IPS-15b (cell line): ENCODE results near the gene GALNT16.

Source experiments
- H3K27me3 ChIP-seq: one replicate; pipeline ENCODE4 v1.6.1; 2013; ENCODE audit warnings: low read length; ENCODE audit not compliant: control insufficient read depth, insufficient read depth
- H3K36me3 ChIP-seq: one replicate; pipeline ENCODE4 v1.6.1; 2013; ENCODE audit warnings: low read length; ENCODE audit not compliant: control insufficient read depth, insufficient read depth
- H3K4me1 ChIP-seq: one replicate; pipeline ENCODE4 v1.6.1; 2013; ENCODE audit warnings: mild to moderate bottlenecking, low read length; ENCODE audit not compliant: control insufficient read depth, insufficient read depth
- H3K4me3 ChIP-seq: one replicate; pipeline ENCODE4 v1.5.1; 2013; ENCODE audit warnings: low read depth, low read length
- H3K9ac ChIP-seq: one replicate; pipeline ENCODE4 v1.6.1; 2013; ENCODE audit warnings: low read depth, mild to moderate bottlenecking, low read length
- H3K9me3 ChIP-seq: one replicate; pipeline ENCODE4 v1.6.1; 2013; ENCODE audit warnings: mild to moderate bottlenecking, low read length; ENCODE audit not compliant: control insufficient read depth, insufficient read depth

Gene GALNT16

GRCh38 chr14:69332782-69333395 lies 72.9 kb downstream of the GALNT16 start:
- no peak overlapping the region for H3K4me3 ChIP-seq
- no peaks in the 10 kb centered on the region for H3K4me1 ChIP-seq
- H3K36me3 ChIP-seq: no peaks in the 10 kb centered on the region
- H3K27me3 ChIP-seq: no peaks in the 10 kb centered on the region
- no peaks in the 10 kb centered on the region for H3K9me3 ChIP-seq
- H3K9ac ChIP-seq: no peak overlapping the region

DNA sequence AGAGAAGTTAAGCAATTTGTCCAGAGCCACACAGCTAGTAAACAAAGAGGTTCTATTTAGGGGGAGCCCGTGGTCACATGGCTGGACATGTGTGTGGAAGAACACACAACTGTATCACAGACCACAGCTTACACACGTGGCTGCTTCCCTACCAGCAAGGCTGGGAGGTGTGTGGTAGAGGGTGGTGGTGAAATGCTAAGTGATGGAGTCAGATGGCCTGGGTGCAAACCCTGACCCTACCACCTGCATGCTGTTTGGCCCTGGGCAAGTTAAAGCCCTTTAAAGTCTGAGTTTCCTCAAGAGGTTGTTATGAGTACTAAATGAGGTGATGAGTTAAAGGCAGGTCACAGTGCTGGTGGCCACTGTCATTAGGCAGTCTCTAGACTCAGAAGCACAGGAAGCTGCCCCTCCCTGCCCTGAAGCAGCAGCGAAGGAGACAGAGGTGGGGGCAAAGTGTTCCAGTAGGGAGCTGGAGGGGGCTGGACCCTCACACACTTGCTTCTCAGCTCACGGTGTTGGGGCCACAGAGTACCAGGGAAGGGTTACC lies 73.9 kb downstream of the GALNT16 start:
- Histone ChIP-seq H3K36me3 (no peaks in the 10 kb centered on the region), H3K9ac (no peak overlapping the region), H3K9me3 (no peaks in the 10 kb centered on the region), H3K27me3 (no peaks in the 10 kb centered on the region), H3K4me1 (no peaks in the 10 kb centered on the region), H3K4me3 (no peak overlapping the region)

DNA sequence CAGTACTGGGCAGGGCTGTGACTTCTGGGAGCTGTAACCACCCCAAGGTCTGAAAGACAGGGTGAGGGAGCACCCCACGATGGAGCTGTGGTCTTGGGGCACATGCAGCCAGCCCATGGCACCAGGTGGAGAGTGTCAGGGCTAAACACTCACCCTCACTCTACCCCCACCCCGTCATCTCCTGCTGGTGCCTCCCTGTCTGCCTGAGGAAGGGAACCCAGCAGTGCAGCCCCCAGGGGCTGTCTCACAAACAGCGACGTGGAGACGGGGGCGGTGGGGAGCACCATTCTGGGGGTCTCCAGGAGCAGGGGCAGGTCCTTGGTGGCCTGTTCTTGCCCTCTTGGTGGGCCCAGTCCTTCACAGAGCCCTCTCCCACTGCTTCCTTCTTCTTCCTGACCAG lies 74.6 kb downstream of the GALNT16 start:
- Histone ChIP-seq H3K9me3 (no peaks in the 10 kb centered on the region), H3K27me3 (no peaks in the 10 kb centered on the region), H3K4me1 (no peaks in the 10 kb centered on the region), H3K36me3 (no peaks in the 10 kb centered on the region), H3K4me3 (no peak overlapping the region), H3K9ac (no peak overlapping the region)

DNA sequence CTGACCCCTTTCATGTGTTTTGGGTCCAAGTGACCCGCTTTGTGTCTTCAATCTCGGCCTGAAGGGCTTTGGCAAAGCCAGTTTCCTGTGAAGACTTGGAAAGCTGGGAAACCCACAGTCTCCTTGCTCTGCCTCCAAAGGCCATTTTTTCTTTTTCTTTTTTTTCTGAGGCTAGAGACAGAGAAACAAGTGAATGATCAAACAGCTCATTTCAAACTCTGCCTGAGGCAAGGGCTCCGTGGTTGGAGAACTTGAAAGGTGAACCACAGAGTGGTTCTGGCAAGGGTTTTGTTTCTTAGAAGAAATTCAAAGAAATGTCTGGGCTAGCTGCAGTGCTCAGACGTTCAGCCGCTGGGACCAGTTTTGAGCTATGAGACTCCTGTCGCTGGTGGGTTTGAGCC lies 75.4 kb downstream of the GALNT16 start:
- H3K36me3 ChIP-seq: no peaks in the 10 kb centered on the region
- no peak overlapping the region for H3K4me3 ChIP-seq
- H3K9ac ChIP-seq: no peak overlapping the region
- H3K9me3 ChIP-seq: no peaks in the 10 kb centered on the region
- H3K27me3 ChIP-seq: no peaks in the 10 kb centered on the region
- no peaks in the 10 kb centered on the region for H3K4me1 ChIP-seq

- H3K9ac ChIP-seq: no peak overlapping the region
- H3K9me3 ChIP-seq: no peaks in the 10 kb centered on the region
- no peak overlapping the region for H3K4me3 ChIP-seq
- H3K4me1 ChIP-seq: no peaks in the 10 kb centered on the region
- H3K36me3 ChIP-seq: no peaks in the 10 kb centered on the region
- H3K27me3 ChIP-seq: no peaks in the 10 kb centered on the region
Measured at GRCh38 chr14:69337984-69338383, 78.0 kb downstream of the GALNT16 start.

DNA sequence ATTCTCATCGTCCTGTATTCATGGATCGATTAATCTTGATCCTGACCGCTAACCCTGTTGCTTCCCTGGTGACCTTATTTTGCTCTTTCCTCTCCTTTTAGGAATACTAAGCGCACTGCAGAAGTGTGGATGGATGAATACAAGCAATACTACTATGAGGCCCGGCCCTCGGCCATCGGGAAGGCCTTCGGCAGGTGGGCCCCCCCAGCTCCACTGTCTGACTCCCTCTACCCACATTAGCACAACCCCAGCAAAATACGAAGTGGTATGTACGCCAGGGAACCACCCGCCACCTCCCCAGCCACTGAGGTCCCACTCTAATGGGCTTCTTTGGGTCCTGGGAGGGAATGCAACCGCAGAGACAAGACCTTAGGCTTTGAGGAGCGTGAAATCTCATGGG lies 79.5 kb downstream of the GALNT16 start:
- Histone ChIP-seq H3K4me1 (no peaks in the 10 kb centered on the region), H3K36me3 (no peaks in the 10 kb centered on the region), H3K9me3 (no peaks in the 10 kb centered on the region), H3K9ac (no peak overlapping the region), H3K27me3 (no peaks in the 10 kb centered on the region), H3K4me3 (no peak overlapping the region)

- H3K9ac ChIP-seq: no peak overlapping the region
- no peaks in the 10 kb centered on the region for H3K36me3 ChIP-seq
- H3K9me3 ChIP-seq: no peaks in the 10 kb centered on the region
- no peaks in the 10 kb centered on the region for H3K27me3 ChIP-seq
- no peak overlapping the region for H3K4me3 ChIP-seq
- peaks cover 3% of the 10 kb centered on the region for H3K4me1 ChIP-seq
Measured at GRCh38 chr14:69342928-69343525, 83.1 kb downstream of the GALNT16 start.

DNA sequence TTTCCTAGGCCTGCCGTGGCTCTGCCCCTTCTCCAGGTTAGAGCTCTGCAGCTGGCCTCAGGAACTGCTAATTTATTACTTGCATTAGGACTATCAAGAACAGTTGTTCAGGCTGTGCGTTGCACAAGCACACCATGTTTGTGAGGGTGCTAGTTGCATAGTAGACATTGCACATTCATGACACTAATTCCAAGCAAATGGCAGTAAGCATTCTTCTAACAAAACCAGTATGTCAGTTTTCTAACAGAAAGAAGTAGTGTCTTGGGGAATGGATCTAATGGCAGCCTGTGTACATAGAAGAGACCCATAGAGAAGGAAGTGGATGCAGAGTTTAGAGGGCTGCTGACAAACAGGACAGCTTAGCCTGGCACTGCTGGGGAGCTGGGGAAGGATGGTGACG lies 84.2 kb downstream of the GALNT16 start:
- H3K4me1 ChIP-seq: peaks cover 3% of the 10 kb centered on the region
- H3K9ac ChIP-seq: no peak overlapping the region
- H3K9me3 ChIP-seq: no peaks in the 10 kb centered on the region
- no peaks in the 10 kb centered on the region for H3K27me3 ChIP-seq
- no peaks in the 10 kb centered on the region for H3K36me3 ChIP-seq
- H3K4me3 ChIP-seq: no peak overlapping the region

DNA sequence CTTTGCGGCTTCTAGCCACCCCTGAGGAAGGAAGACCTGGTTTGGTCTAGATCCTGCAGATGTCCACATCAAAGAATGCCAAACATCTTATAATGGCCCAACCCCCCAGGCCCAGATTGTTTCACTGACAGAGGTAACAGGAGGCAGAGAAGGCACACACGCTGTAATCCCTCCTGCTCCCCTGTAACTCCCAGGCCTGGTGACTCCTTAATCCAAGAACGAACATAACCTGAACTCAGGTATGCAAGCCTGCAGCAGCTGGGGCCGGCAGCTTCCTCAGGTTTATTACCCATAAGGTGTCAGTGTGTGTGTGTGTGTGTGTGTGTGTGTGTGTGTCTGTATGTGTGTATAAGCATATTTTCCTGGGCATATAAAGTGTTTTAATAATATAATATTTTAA lies 85.4 kb downstream of the GALNT16 start:
- Histone ChIP-seq H3K36me3 (no peaks in the 10 kb centered on the region), H3K9ac (no peak overlapping the region), H3K27me3 (no peaks in the 10 kb centered on the region), H3K9me3 (no peaks in the 10 kb centered on the region), H3K4me3 (no peak overlapping the region), H3K4me1 (peaks cover 3% of the 10 kb centered on the region)

- H3K4me1 ChIP-seq: peaks cover 5% of the 10 kb centered on the region
- H3K9ac ChIP-seq: no peak overlapping the region
- H3K4me3 ChIP-seq: no peak overlapping the region
- H3K27me3 ChIP-seq: no peaks in the 10 kb centered on the region
- H3K36me3 ChIP-seq: no peaks in the 10 kb centered on the region
- H3K9me3 ChIP-seq: no peaks in the 10 kb centered on the region
Measured at GRCh38 chr14:69346710-69347109, 86.8 kb downstream of the GALNT16 start.

DNA sequence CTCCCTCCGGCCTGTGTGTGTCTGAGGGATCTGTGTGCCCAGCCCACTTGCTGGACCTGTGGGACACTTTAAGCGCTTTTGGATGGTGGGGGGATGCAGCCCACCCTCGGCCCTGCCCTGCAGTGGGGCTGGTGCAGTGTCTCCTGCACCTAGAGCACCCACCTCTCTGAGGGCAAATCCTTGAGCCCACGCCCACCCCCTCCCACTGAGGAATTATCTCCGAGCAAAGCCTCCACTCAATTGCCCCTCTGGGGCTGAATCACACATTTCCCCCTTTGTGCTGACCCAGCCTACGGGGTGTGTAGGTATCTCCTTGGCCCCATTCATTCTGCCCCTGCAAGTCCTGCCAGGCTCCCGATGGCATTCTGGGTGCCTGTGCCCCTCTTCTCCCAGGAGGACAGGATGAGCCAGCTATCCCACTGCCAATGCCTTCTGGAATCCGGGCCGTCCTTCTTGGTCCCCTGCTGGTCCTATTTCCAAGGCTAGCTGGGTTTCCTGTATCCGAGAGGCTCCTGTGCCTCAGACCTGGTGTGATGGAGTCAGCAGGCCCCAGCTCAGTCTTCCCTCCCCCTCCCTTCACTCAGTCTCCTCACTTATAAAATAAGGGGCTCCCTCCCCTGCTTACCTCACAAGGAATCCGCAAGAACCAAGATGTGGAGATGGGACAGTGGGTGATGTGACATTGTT lies 89.3 kb downstream of the GALNT16 start:
- Histone ChIP-seq H3K9me3 (no peaks in the 10 kb centered on the region), H3K4me1 (peaks cover 5% of the 10 kb centered on the region), H3K27me3 (no peaks in the 10 kb centered on the region), H3K4me3 (no peak overlapping the region), H3K36me3 (no peaks in the 10 kb centered on the region), H3K9ac (no peak overlapping the region)

GRCh38 chr14:69350892-69351291 lies 90.9 kb downstream of the GALNT16 start:
- no peak overlapping the region for H3K9ac ChIP-seq
- H3K27me3 ChIP-seq: no peaks in the 10 kb centered on the region
- no peaks in the 10 kb centered on the region for H3K36me3 ChIP-seq
- H3K4me1 ChIP-seq: peaks cover 5% of the 10 kb centered on the region
- H3K9me3 ChIP-seq: no peaks in the 10 kb centered on the region
- H3K4me3 ChIP-seq: no peak overlapping the region
